GM12878 (cell line): ENCODE data around the gene PKM. TPM values are rescaled to one million over a fixed set of nuclear protein-coding genes. Genes with fewer than 3 reads are reported as not detected.

ENCODE experiments used
- ATAC-seq: fragments of 200-7000 bp; cut with Tn5 transposase; 3 replicates; pipeline ENCODE4 v1.9.1; 2020; ENCODE audit warnings: mild to moderate bottlenecking, moderate library complexity
- BruUV-seq: library from RNA; stranded (reverse); fragments of 400-500 nt; replicated peaks from 2 replicates; lab custom pipeline; 2021; lab: Mats Ljungman, UMichigan
- CTCF ChIA-PET: fragments of 300-600 bp; sonication (Branson Sonifier 250); formaldehyde crosslinking; extraction: SDS; loops from one replicate; lab custom pipeline; 2021; ENCODE audit warnings: inconsistent platforms; lab: Yijun Ruan, JAX
- POLR2A ChIA-PET: fragments of 350-600 bp; formaldehyde crosslinking; extraction: SDS; loops from one replicate; lab custom pipeline; 2021; ENCODE audit warnings: inconsistent platforms; lab: Charles Lee
- RAD21 ChIA-PET: fragments of 300-600 bp; sonication (Branson Sonifier 250); formaldehyde crosslinking; loops from one replicate; lab custom pipeline; 2023; ENCODE audit warnings: antibody characterized with exemption; ENCODE audit not compliant: unreplicated experiment; lab: Charles Lee
- SMC1A ChIA-PET: fragments of 300-600 bp; sonication (Branson Sonifier 250); formaldehyde crosslinking; loops from one replicate; lab custom pipeline; 2023; ENCODE audit not compliant: unreplicated experiment, uncharacterized antibody; lab: Charles Lee
- DNase-seq: peaks from one replicate; pipeline ENCODE4 v3.0.0-alpha.2; 2011; ENCODE audit warnings: low read depth, low spot score
- FAIRE-seq: peaks from 3 replicates; lab custom pipeline; 2011; peaks lifted over from hg19 to GRCh38; lab: Jason Lieb, UNC
- H2AFZ ChIP-seq: 2 replicates; pipeline ENCODE4 v1.6.0; 2011; ENCODE audit warnings: low read depth, low read length, control low read depth; ENCODE audit not compliant: control insufficient read depth
- H3K27ac ChIP-seq: 2 replicates; pipeline ENCODE4 v1.5.1; 2011; ENCODE audit warnings: control low read depth; ENCODE audit not compliant: control insufficient read depth, insufficient read depth
- H3K27me3 ChIP-seq, 2 experiments: replicated peaks in 1 of 2; 2 replicates each; pipeline versions ENCODE4 v1.6.0 to v1.6.1; 2011; ENCODE audit warnings: low read length in 1 of 2; ENCODE audit not compliant: control insufficient read depth in 2 of 2, insufficient read depth in 2 of 2
- H3K36me3 ChIP-seq, 2 experiments: 2 replicates each; pipeline ENCODE4 v1.5.1; 2011; ENCODE audit warnings: low read length in 1 of 2; ENCODE audit not compliant: control insufficient read depth in 2 of 2, insufficient read depth in 2 of 2
- H3K4me1 ChIP-seq: 2 replicates; pipeline ENCODE4 v1.6.1; 2011; ENCODE audit warnings: mild to moderate bottlenecking, low read length, moderate library complexity, mixed read lengths; ENCODE audit not compliant: control insufficient read depth, insufficient read depth
- H3K4me2 ChIP-seq: 2 replicates; pipeline ENCODE4 v1.6.0; 2011; ENCODE audit warnings: control low read depth; ENCODE audit not compliant: control insufficient read depth, insufficient read depth
- H3K4me3 ChIP-seq: fragments of 200-600 bp; sonication (generic); 2 replicates; pipeline ENCODE4 v1.5.1; 2016
- H3K79me2 ChIP-seq: 2 replicates; pipeline ENCODE4 v1.6.0; 2011; ENCODE audit warnings: low read length; ENCODE audit not compliant: control insufficient read depth, insufficient read depth
- H3K9ac ChIP-seq: 2 replicates; pipeline ENCODE4 v1.8.0; 2011; ENCODE audit warnings: low read length, control low read depth, mixed read lengths; ENCODE audit not compliant: control insufficient read depth, insufficient read depth
- H3K9me3 ChIP-seq: replicated peaks from 3 replicates; pipeline ENCODE4 v1.5.1; 2011; ENCODE audit warnings: mild to moderate bottlenecking, low read length; ENCODE audit not compliant: control insufficient read depth, insufficient read depth
- H4K20me1 ChIP-seq: 2 replicates; pipeline ENCODE4 v1.6.0; 2011; ENCODE audit not compliant: control insufficient read depth, insufficient read depth
- ASH2L ChIP-seq: fragments of 300-600, 200-600 bp; sonication (generic); IDR thresholded peaks from 2 replicates; pipeline ENCODE4 v1.6.1; 2017; ENCODE audit warnings: low read depth, mild to moderate bottlenecking, borderline replicate concordance
- IKZF2 ChIP-seq, 2 experiments: fragments of 450-650 bp; IDR thresholded peaks; 2 replicates each; pipeline ENCODE4 v1.6.1; 2017; ENCODE audit warnings: mild to moderate bottlenecking in 2 of 2, moderate library complexity in 2 of 2
- JUNB ChIP-seq: IDR thresholded peaks from 2 replicates; pipeline ENCODE4 v1.6.1; 2016; ENCODE audit warnings: antibody characterized with exemption, mild to moderate bottlenecking
- MYC ChIP-seq: IDR thresholded peaks from 2 replicates; pipeline ENCODE4 v1.6.1; 2011; ENCODE audit warnings: mild to moderate bottlenecking, low read length, moderate library complexity, inconsistent platforms; ENCODE audit not compliant: insufficient read depth, insufficient replicate concordance, insufficient read length, severe bottlenecking
- RFX5 ChIP-seq: IDR thresholded peaks from 2 replicates; pipeline ENCODE4 v1.6.1; 2011; ENCODE audit warnings: low read depth, low read length, improper control_type of control experiment
- WGBS: methylation state at CpG from one replicate; pipeline ENCODE4 v1.1.6; 2016; ENCODE audit warnings: low lambda C conversion rate; ENCODE audit not compliant: insufficient replicate concordance, insufficient coverage; ENCODE audit errors: missing lambda C conversion rate; 5-methylcytosine and 5-hydroxymethylcytosine counted together
- in situ Hi-C: fragments of 300-500 bp; cut with MboI; formaldehyde crosslinking; loops from 9 replicates; pipeline ENCODE4 v1.14.3; 2018; ENCODE audit warnings: mixed read lengths
- intact Hi-C: fragments of 100-400 bp; cut with micrococcal nuclease; formaldehyde crosslinking; loops from one replicate; pipeline ENCODE4 v1.14.2; 2022; ENCODE audit not compliant: unreplicated experiment
- polyA plus RNA-seq, 11 experiments: library from polyadenylated mRNA; depleted of rRNA in 4 of 11; unstranded in 6 of 11; stranded (reverse) in 5 of 11; fragments of >200 nt; fragmentation: Nextera tagmentation in 4 of 11; fragmentation: Illumina TruSeq in 1 of 11; extraction: Ambion mirVana in 4 of 11; extraction: Trizol in 1 of 11; gene quantifications; 1 replicate in 1 of 11; 2 replicates in 10 of 11; pipeline versions ENCODE4 v1.2.1 to v1.2.3, GENCODE V29; 2011 to 2016; ENCODE audit warnings: inconsistent platforms in 2 of 11, missing spikeins in 2 of 11, low read depth in 1 of 11
- total RNA-seq, 4 experiments: library from RNA; depleted of rRNA in 3 of 4; stranded (reverse); fragments of >200 nt in 3 of 4; fragmentation: Illumina TruSeq in 1 of 4; extraction: Trizol in 1 of 4; gene quantifications; 2 replicates each; pipeline versions ENCODE4 v1.2.1 to v1.2.3, GENCODE V29; 2013 to 2021

The PKM gene
- total and polyA plus RNA-seq, 10 of the 15 experiments (the other 5 are each of a cell fraction or from before 2014, with no cell fraction given), result 491 to 2,011 (median 1,433) TPM

GRCh38 chr15:72233769-72234168, 2.8 kb upstream of the PKM start (continued):
- no peak for TF ChIP-seq JUNB
- TF ChIP-seq IKZF2 (IDR thresholded peaks at IDR 0.05), result no peak
- TF ChIP-seq ASH2L, result no peak

- ATAC-seq, result no peak
- 2% methylated on average over 16 of the region's 16 CpGs for WGBS
- Histone ChIP-seq H3K9ac (peak overlapping the region; percentile 95), H2AFZ (peak overlapping the region; percentile 47), H3K27me3 (no peaks in the 10 kb centered on the region), H3K4me1 (peaks cover 7% of the 10 kb centered on the region; the same call in 1 of the 2 replicates), H3K27ac (peak overlapping the region; percentile 97), H3K36me3 (peaks cover 0 to 9% of the 10 kb centered on the region in 2 experiments; a peak in 2 of 4 replicates), H4K20me1 (no peaks in the 10 kb centered on the region), H3K9me3 (no peaks in the 10 kb centered on the region), H3K79me2 (peaks cover 54% of the 10 kb centered on the region), H3K4me2 (peak overlapping the region; percentile 92), H3K4me3 (peak overlapping the region; percentile 74)
- ChIA-PET RAD21 (interaction anchor here (0.5 to 1.4 kb wide), 4 partner anchors 11 to 120 kb away, joined by 3 to 4 read pairs (median 3); no protein-coding TSS in a partner anchor), CTCF (interaction anchor here (1.0 to 1.6 kb wide), 2 partner anchors 32 to 118 kb away, joined by 4 to 6 read pairs; no protein-coding TSS in a partner anchor), SMC1A (interaction anchor here (0.9 to 1.3 kb wide), 4 partner anchors 8 to 32 kb away, joined by 3 to 5 read pairs (median 4); no protein-coding TSS in a partner anchor), POLR2A (interaction anchor here (0.7 to 2.2 kb wide), 4 partner anchors 9 to 73 kb away, joined by 3 to 10 read pairs (median 6); no protein-coding TSS in a partner anchor)
- BruUV-seq, result TSS peak; percentile 77
- peak; percentile 18 for FAIRE-seq
- TF ChIP-seq MYC, result no peak
- TF ChIP-seq RFX5, result peak; percentile 66; the same call in 1 of the 2 replicates
- intact Hi-C loops, result loop anchor here (1.0 kb wide), 1 partner anchor 40 kb away; the partner anchor contains the start of gene PARP6
- in situ Hi-C loops, result no loop called here
- DNase-seq, result no peak
Measured at GRCh38 chr15:72231833-72232478, 966 bp upstream of the PKM start.
